CD4-positive, alpha-beta memory T cell (primary cell): ENCODE results near the gene FBXL16. TPM values are rescaled to one million over a fixed set of nuclear protein-coding genes. Genes with fewer than 3 reads are reported as not detected.
A peak's percentile ranks its signal among the peaks of the same experiment; 100 is the strongest.
"Not testable (repeated sequence)": the region's sequence is repeated elsewhere in the genome, so short reads cannot be mapped to it uniquely, and the experiment has no call there.

Experiments
- CTCF ChIA-PET: fragments of 350-600 bp; sonication (Branson Sonifier 250); formaldehyde crosslinking; loops from one replicate; lab custom pipeline; 2021; ENCODE audit warnings: inconsistent platforms; ENCODE audit not compliant: partially characterized antibody; lab: Charles Lee
- POLR2A ChIA-PET: fragments of 350-600 bp; sonication (Branson Sonifier 250); formaldehyde crosslinking; loops from one replicate; lab custom pipeline; 2021; ENCODE audit not compliant: partially characterized antibody; lab: Charles Lee
- DNase-seq, 5 donors: peaks; one replicate each; pipeline versions ENCODE4 v3.0.0 to v3.0.0-alpha.2; 2020 to 2022; ENCODE audit warnings: mixed read lengths in 1 of 5
- H3K27ac ChIP-seq: one replicate; pipeline ENCODE4 v1.7.0; 2013; ENCODE audit warnings: low read depth, low read length
- H3K27me3 ChIP-seq: 2 replicates; pipeline ENCODE4 v1.7.0; 2013; ENCODE audit warnings: mild to moderate bottlenecking, low read length, moderate library complexity; ENCODE audit not compliant: insufficient read depth
- H3K36me3 ChIP-seq: 2 replicates; pipeline ENCODE4 v1.7.0; 2013; ENCODE audit warnings: mild to moderate bottlenecking, low read length, moderate library complexity; ENCODE audit not compliant: insufficient read depth
- H3K4me1 ChIP-seq: 2 replicates; pipeline ENCODE4 v1.7.0; 2013; ENCODE audit warnings: mild to moderate bottlenecking, low read length, moderate library complexity; ENCODE audit not compliant: insufficient read depth
- H3K4me3 ChIP-seq, 2 donors: one replicate each; pipeline ENCODE4 v1.7.0; 2013; ENCODE audit warnings: low read length in 2 of 2, mild to moderate bottlenecking in 1 of 2
- H3K9me3 ChIP-seq, 2 donors: one replicate each; pipeline ENCODE4 v1.7.0; 2013; ENCODE audit warnings: low read length in 2 of 2, control low read depth in 1 of 2; ENCODE audit not compliant: control insufficient read depth in 1 of 2
- H3K27ac Mint-ChIP-seq, 7 donors: one replicate each; pipeline ENCODE4 v1.8.0; 2020 to 2021; ENCODE audit warnings: mixed read lengths in 7 of 7, mild to moderate bottlenecking in 6 of 7, inconsistent platforms in 3 of 7, moderate library complexity in 3 of 7
- H3K27me3 Mint-ChIP-seq, 2 donors: one replicate each; pipeline ENCODE4 v1.8.0; 2020 to 2021; ENCODE audit warnings: mixed read lengths in 2 of 2
- H3K36me3 Mint-ChIP-seq, 2 donors: one replicate each; pipeline ENCODE4 v1.8.0; 2020 to 2021; ENCODE audit warnings: mixed read lengths in 2 of 2, inconsistent platforms in 1 of 2, mild to moderate bottlenecking in 1 of 2
- H3K4me1 Mint-ChIP-seq, 4 donors: one replicate each; pipeline ENCODE4 v1.8.0; 2020 to 2021; ENCODE audit warnings: mixed read lengths in 4 of 4, mild to moderate bottlenecking in 1 of 4
- H3K4me3 Mint-ChIP-seq, 8 donors: one replicate each; pipeline ENCODE4 v1.8.0; 2020 to 2021; ENCODE audit warnings: mixed read lengths in 8 of 8, mild to moderate bottlenecking in 7 of 8, moderate library complexity in 6 of 8, inconsistent platforms in 3 of 8
- H3K9me3 Mint-ChIP-seq, 8 donors: one replicate each; pipeline ENCODE4 v1.8.0; 2020 to 2021; ENCODE audit warnings: mixed read lengths in 8 of 8, mild to moderate bottlenecking in 5 of 8, inconsistent platforms in 3 of 8, moderate library complexity in 1 of 8
- intact Hi-C: fragments of 100-400 bp; cut with micrococcal nuclease; formaldehyde crosslinking; loops from one replicate; pipeline ENCODE4 v1.15.1; 2023
- polyA plus RNA-seq, 2 donors: library from polyadenylated mRNA; unstranded; fragments of 300-500 nt; fragmentation: Illumina TruSeq; gene quantifications; one replicate each; pipeline ENCODE4 v1.2.3, GENCODE V29; 2021
- total RNA-seq, 2 experiments: library from RNA; stranded (reverse); gene quantifications; one replicate each; pipeline ENCODE4 v1.2.3, GENCODE V29; 2021

FBXL16 gene
- total and polyA plus RNA-seq, 4 experiments from 2014 or later: 9.3 to 59.5 (median 48.5) TPM

DNA sequence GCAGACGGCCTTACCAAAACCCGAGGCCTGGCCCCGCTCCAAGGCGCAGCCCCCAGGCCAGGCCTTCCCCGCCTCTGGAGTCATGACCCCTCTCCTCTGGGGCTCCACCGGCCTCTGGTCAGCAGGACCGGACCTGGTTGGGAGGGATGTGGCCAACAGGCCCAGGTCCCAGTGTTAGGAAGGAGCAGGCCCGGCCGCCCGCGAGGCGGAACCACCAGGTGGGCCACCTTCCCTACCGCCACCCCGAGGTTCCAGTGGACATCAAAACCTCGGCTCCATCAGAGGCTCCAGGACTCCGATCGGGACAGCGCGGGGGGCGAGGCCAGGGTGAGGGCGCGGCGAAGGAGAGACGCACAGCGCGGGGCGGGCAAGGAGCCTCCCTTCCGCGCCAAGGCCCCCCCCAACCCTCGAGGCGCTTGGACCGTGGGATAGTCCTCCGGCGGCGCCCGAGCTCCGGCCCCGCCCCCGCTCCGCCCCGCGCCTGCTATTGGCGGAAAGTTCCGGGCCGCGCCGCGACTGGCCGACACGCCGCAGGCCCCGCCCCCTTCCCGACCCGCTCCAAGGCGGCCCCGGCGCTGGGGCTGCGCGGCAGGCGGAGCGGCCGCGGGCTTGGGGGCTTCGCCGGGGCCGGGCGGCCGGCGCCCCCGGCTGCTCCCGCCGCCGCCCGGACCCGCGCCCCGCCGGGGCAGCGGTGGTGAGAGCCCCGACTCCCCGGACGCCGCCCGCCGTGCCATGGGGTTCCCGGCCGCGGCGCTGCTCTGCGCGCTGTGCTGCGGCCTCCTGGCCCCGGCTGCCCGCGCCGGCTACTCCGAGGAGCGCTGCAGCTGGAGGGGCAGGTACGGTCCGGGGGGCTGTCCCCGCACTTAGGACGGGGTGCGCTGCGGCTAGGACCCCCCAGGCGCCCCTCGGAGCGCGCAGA is 9.2 kb upstream of the FBXL16 start, which contains the start of gene METRN:
Gene METRN (plus strand): TSS at position 561 of the 919 bp plus-strand sequence. CDS start 172 bp downstream, at position 733.
- no peaks in the 10 kb centered on the region for H3K36me3 ChIP-seq
- H3K27me3 Mint-ChIP-seq: peaks cover 0 to 8% of the 10 kb centered on the region in 2 donors
- no peaks in the 10 kb centered on the region for H3K9me3 Mint-ChIP-seq
- intact Hi-C loops: no loop called here
- H3K36me3 Mint-ChIP-seq: no peaks in the 10 kb centered on the region
- H3K9me3 ChIP-seq: no peaks in the 10 kb centered on the region
- ChIA-PET CTCF (interaction anchor here (0.8 to 6.0 kb wide), 5 partner anchors 17 to 71 kb away, joined by 3 to 84 read pairs (median 3); partner anchors contain the start of genes CHTF18, CIAO3 and RPUSD1), POLR2A (interaction anchor here (1.0 to 9.0 kb wide), 9 partner anchors 10 to 78 kb away, joined by 3 to 71 read pairs (median 5); partner anchors contain the start of genes ANTKMT, CCDC78, CIAO3 and HAGHL)
- H3K27me3 ChIP-seq: peaks cover 10% of the 10 kb centered on the region
- peak within 1 kb of the TSS in 2 of 7 donors; percentile 35 to 44 for H3K27ac Mint-ChIP-seq
- peak within 1 kb of the TSS; percentile 39 to 73 (median 56) for H3K4me3 Mint-ChIP-seq
- no peak within 1 kb of the TSS for H3K27ac ChIP-seq
- DNase-seq: peak; percentile 81 to 85 (median 84)
- peaks cover 0 to 22% (median 9%) of the 10 kb centered on the region in 4 donors for H3K4me1 Mint-ChIP-seq
- H3K4me1 ChIP-seq: peaks cover 21% of the 10 kb centered on the region
- peak within 1 kb of the TSS in 1 of 2 donors; percentile 43 for H3K4me3 ChIP-seq

DNA sequence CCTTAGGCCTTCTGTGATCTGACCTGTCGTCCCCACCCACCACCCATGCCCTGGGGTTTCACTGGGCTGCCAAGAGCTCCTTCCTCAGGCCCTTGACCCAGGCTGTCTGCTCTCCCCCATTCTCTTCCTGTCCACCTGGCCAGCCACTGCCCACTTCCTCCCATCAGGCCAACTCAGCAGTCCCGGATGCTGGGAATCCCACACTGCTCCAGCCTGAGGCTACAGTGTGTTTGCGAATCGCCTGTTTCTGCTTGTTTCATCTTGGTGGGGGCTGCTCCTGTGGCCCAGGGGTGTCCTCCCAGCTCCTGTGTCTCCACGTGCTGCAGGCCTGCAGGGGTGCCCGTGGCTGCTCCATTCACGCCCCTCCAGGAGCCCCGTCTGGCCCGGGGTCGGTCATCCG is 8.5 kb upstream of the FBXL16 start:
- Histone ChIP-seq H3K27me3 (peaks cover 15% of the 10 kb centered on the region), H3K27ac (no peak overlapping the region), H3K36me3 (no peaks in the 10 kb centered on the region), H3K9me3 (no peaks in the 10 kb centered on the region), H3K4me1 (peaks cover 14% of the 10 kb centered on the region), H3K4me3 (no peak overlapping the region)
- H3K4me1 Mint-ChIP-seq: peaks cover 0 to 15% (median 5%) of the 10 kb centered on the region in 4 donors
- intact Hi-C loops: no loop called here
- H3K27ac Mint-ChIP-seq: peak overlapping the region in 1 of 7 donors; percentile 27
- H3K4me3 Mint-ChIP-seq: peak overlapping the region in 3 of 8 donors; percentile 6 to 32 (median 7)
- H3K36me3 Mint-ChIP-seq: no peaks in the 10 kb centered on the region
- CTCF ChIA-PET: interaction anchor here (0.7 to 6.0 kb wide), 5 partner anchors 11 to 72 kb away, joined by 3 to 84 read pairs (median 3); partner anchors contain the start of genes CCDC78, CHTF18 and RPUSD1
- no peak for DNase-seq
- H3K9me3 Mint-ChIP-seq: no peaks in the 10 kb centered on the region
- POLR2A ChIA-PET: interaction anchor here (1.4 to 9.0 kb wide), 5 partner anchors 11 to 71 kb away, joined by 5 to 71 read pairs (median 15); partner anchors contain the start of genes ANTKMT, CCDC78, CIAO3 and HAGHL
- peaks cover 6 to 15% of the 10 kb centered on the region in 2 donors for H3K27me3 Mint-ChIP-seq

DNA sequence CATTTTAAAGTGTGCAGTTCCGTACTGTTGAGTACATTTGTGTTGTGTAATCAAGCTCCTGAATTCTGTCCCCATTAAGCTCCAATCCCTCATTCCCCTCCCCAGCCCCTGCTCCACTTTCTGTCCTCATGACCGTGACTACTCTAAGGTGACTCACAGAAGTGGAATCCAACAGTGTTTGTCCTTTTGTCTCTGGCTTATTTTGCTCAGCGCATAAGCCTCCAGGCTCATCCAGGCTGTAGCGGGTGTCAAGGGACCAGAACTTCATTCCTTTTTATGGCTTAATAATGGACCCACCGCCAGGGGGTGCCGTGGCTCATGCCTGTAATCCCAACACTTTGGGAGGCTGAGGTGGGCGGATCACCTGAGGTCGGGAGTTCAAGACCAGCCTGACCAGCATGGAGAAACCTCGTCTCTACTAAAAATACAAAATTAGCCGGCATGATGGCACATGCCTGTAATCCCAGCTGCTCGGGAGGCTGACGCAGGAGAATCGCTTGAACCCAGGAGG is 7.2 kb upstream of the FBXL16 start:
- DNase-seq: peak in 3 of 5 donors; percentile 36 to 42 (median 40)
- H3K36me3 Mint-ChIP-seq, H3K36me3 ChIP-seq, H3K9me3 ChIP-seq, H3K9me3 Mint-ChIP-seq, intact Hi-C loops, H3K27ac ChIP-seq, H3K4me3 ChIP-seq: not testable (repeated sequence)
- peaks cover 28% of the 10 kb centered on the region for H3K27me3 ChIP-seq
- CTCF ChIA-PET: interaction anchor here (0.8 to 6.0 kb wide), 24 partner anchors 7 to 510 kb away, joined by 3 to 84 read pairs (median 4); partner anchors contain the start of genes ANTKMT, CHTF18, CIAO3 and RHBDL1
- POLR2A ChIA-PET: interaction anchor here (1.3 to 9.0 kb wide), 7 partner anchors 12 to 75 kb away, joined by 3 to 71 read pairs (median 5); partner anchors contain the start of genes ANTKMT, CCDC78, CHTF18 and CIAO3
- peak overlapping the region in 2 of 7 donors; percentile 29 to 43 for H3K27ac Mint-ChIP-seq
- peaks cover 14% of the 10 kb centered on the region for H3K4me1 ChIP-seq
- peaks cover 17 to 27% of the 10 kb centered on the region in 2 donors for H3K27me3 Mint-ChIP-seq
- H3K4me3 Mint-ChIP-seq: peak overlapping the region in 1 of 8 donors; percentile 46
- peaks cover 0 to 13% (median 2%) of the 10 kb centered on the region in 4 donors for H3K4me1 Mint-ChIP-seq

DNA sequence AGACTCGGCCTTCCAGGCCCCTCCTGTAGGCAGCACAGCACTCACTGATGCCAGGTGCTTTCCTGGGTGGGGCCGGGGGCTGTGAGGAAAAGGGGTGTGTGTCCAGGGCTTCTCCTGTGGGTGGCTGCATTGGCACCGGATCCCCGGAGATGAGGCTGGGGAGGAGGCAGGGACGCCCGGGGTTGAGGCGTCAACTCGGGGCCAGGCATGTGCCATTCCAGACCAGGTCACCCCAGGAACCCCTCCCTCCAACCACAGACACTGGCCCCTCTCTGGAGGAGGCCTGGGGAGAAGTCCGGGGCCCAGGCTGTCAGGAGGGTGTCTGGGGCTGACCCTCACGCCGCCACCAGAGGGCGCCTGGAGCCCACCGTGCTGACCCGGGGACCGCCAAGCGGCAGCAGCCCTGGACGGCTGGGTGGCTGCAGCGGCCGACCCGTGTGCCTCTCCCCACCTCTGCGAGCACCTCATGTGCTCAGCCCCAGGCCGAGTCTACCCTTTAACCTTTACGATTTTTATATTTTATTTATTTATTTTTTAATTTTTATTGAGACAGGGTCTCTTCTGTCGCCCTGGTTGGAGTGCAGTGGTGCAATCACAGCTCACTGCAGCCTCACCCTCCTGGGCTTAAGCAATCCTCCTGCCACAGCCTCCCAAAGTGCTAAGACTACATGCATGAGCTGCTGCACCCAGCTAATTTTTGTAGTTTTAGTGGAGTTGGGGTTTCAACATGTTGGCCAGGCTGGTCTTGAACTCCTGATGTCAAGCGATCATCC is 6.1 kb upstream of the FBXL16 start:
- no peak overlapping the region for H3K4me3 ChIP-seq
- no peaks in the 10 kb centered on the region for H3K36me3 Mint-ChIP-seq
- peaks cover 19 to 31% of the 10 kb centered on the region in 2 donors for H3K27me3 Mint-ChIP-seq
- peak; percentile 69 to 79 (median 72) for DNase-seq
- no peaks in the 10 kb centered on the region for H3K9me3 ChIP-seq
- H3K4me1 ChIP-seq: peaks cover 14% of the 10 kb centered on the region
- no peak overlapping the region for H3K27ac ChIP-seq
- H3K4me3 Mint-ChIP-seq: no peak overlapping the region
- H3K9me3 Mint-ChIP-seq: no peaks in the 10 kb centered on the region
- POLR2A ChIA-PET: interaction anchor here (1.3 to 9.0 kb wide), 7 partner anchors 13 to 76 kb away, joined by 3 to 71 read pairs (median 5); partner anchors contain the start of genes ANTKMT, CCDC78, CHTF18 and CIAO3
- CTCF ChIA-PET: interaction anchor here (0.8 to 6.0 kb wide), 25 partner anchors 8 to 511 kb away, joined by 3 to 84 read pairs (median 4); partner anchors contain the start of genes ANTKMT, CHTF18, CIAO3 and RHBDL1
- peaks cover 0 to 15% (median 4%) of the 10 kb centered on the region in 4 donors for H3K4me1 Mint-ChIP-seq
- peaks cover 36% of the 10 kb centered on the region for H3K27me3 ChIP-seq
- no peaks in the 10 kb centered on the region for H3K36me3 ChIP-seq
- H3K27ac Mint-ChIP-seq: peak overlapping the region in 1 of 7 donors; percentile 17
- intact Hi-C loops: loop anchor here (1.0 kb wide), 2 partner anchors 30 to 74 kb away; no protein-coding TSS in a partner anchor

DNA sequence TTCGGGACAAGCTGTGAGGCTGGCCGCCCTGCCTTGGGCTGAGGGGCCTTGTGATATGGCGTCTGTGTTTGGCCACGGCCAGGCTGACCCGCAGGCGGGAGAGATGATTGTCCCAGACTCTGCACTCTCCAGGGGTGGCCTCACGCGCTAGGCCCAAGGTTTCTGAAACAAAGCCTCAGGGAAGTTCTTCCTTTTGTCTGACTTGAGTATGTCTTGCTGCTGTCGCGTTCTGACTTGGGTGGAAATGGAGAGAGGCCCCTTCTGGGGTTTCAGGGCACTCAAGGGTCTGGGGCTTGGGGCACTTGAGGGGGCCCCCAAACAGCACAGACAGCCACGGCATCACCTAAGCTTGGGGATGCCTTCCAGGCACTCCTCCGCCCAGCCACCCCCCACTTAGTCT is 5.5 kb upstream of the FBXL16 start:
- Histone ChIP-seq H3K4me3 (no peak overlapping the region), H3K27ac (no peak overlapping the region), H3K27me3 (peaks cover 38% of the 10 kb centered on the region), H3K9me3 (no peaks in the 10 kb centered on the region), H3K4me1 (peaks cover 10% of the 10 kb centered on the region), H3K36me3 (no peaks in the 10 kb centered on the region)
- peak overlapping the region in 1 of 7 donors; percentile 17 for H3K27ac Mint-ChIP-seq
- intact Hi-C loops: loop anchor here (1.0 kb wide), 2 partner anchors 30 to 74 kb away; no protein-coding TSS in a partner anchor
- CTCF ChIA-PET: interaction anchor here (1.3 to 6.0 kb wide), 4 partner anchors 16 to 512 kb away, joined by 3 to 84 read pairs (median 5); partner anchors contain the start of genes CHTF18, CIAO3 and RPUSD1
- no peak overlapping the region for H3K4me3 Mint-ChIP-seq
- no peak for DNase-seq
- no peaks in the 10 kb centered on the region for H3K36me3 Mint-ChIP-seq
- peaks cover 19 to 36% of the 10 kb centered on the region in 2 donors for H3K27me3 Mint-ChIP-seq
- peaks cover 0 to 16% (median 6%) of the 10 kb centered on the region in 4 donors for H3K4me1 Mint-ChIP-seq
- no peaks in the 10 kb centered on the region for H3K9me3 Mint-ChIP-seq
- POLR2A ChIA-PET: interaction anchor here (1.5 to 9.0 kb wide), 2 partner anchors 14 to 76 kb away, joined by 3 to 71 read pairs; partner anchors contain the start of genes ANTKMT, CCDC78 and HAGHL
